ENCODE data around the gene PPP6R2.

PPP6R2 gene

DNA sequence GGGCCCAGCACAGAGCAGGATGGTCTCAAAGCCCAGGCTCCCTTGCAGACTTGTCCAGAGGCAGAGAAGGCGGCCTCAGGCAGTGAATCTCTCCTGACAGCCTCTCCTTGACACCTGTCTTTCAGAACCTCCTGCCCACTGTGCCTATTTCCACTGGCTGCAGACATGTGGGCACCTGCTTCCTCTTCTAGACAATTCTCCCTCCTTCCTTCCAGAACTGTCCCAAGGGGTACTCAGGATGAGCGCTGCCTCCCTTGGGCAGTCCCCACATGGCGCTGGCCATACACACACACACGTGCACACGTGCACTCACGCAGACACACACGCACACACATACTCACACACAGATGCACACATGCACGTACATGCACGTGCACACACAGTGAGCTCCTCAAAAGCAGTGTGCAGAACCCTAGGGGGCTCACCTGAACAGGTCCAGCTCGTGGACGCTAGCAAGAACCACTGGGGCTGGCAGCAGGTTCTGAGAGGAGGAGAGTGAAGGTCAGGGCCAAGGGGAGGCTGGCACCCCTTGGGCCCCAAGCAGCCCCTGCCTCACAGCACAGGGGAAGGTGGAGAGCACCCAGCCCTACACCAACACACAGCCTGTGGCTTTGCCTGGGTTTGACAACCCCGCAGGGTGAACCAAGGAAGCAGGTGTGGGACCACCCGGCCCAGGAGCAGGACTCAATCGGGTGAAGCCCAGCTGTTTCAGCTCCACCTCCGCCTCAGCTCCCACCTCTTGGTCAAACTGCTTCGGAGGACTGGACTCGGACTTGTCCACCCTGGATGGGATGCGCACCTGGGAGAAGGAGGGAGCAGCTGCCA, 27.6 kb upstream of the PPP6R2 start:
- no peak overlapping the region for H3K4me3 ChIP-seq (ENCODE audit: low read length)

DNA sequence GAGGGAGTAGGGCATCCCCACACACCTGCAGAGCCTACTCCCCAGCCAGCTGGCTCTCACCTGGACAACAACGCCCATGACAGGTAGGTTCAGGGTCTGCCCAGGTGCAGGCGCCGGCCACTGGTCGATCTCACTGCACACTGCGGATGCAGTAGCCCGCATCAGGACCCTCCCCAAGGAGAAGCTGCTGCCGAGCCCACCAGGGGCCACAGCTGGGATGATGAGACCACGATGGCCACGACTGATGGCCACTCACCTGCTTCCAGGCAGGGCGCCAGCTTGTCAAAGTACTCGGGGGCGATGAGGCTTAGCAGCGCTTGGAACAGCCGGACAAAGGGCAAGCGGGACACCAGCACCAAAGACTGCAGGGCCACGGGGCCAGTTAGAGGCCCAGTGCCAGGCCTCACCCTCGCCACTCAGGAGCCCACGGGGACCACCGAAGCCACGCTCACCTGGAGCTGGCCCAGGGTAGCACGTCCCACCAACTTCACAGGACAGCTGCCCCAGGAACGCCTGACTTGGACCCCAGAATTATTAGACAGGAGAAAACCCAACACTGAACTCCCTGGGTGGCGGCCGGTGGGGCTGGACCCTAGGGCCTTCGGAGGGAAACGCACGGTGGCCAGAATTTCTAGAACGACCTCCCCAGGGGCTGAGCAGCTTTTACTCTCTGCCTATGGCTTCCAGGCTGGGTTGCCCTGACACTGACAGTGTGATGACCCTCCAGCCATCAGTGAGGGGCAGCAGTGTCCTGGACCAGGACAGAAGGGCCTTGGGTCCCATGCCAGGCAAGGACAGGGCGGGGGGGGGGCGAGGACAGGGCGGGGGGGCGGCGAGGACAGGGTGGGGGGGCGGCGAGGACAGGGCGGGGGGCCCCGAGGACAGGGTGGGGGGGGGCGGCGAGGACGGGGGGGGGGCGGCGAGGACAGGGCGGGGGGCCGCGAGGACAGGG, 26.7 kb upstream of the PPP6R2 start:
- H3K4me3 ChIP-seq (ENCODE audit: low read length): no peak overlapping the region
- no peak for DNase-seq (ENCODE audit: low read depth)

More for the DNA sequence above, 27.6 kb upstream of the PPP6R2 start:
- TF ChIP-seq, protein P1, sequence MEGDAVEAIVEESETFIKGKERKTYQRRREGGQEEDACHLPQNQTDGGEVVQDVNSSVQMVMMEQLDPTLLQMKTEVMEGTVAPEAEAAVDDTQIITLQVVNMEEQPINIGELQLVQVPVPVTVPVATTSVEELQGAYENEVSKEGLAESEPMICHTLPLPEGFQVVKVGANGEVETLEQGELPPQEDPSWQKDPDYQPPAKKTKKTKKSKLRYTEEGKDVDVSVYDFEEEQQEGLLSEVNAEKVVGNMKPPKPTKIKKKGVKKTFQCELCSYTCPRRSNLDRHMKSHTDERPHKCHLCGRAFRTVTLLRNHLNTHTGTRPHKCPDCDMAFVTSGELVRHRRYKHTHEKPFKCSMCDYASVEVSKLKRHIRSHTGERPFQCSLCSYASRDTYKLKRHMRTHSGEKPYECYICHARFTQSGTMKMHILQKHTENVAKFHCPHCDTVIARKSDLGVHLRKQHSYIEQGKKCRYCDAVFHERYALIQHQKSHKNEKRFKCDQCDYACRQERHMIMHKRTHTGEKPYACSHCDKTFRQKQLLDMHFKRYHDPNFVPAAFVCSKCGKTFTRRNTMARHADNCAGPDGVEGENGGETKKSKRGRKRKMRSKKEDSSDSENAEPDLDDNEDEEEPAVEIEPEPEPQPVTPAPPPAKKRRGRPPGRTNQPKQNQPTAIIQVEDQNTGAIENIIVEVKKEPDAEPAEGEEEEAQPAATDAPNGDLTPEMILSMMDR (conservative IDR thresholded peaks at IDR 0.05; ENCODE audit: low read length): no peak
- no peak for DNase-seq (ENCODE audit: low read depth)

DNA sequence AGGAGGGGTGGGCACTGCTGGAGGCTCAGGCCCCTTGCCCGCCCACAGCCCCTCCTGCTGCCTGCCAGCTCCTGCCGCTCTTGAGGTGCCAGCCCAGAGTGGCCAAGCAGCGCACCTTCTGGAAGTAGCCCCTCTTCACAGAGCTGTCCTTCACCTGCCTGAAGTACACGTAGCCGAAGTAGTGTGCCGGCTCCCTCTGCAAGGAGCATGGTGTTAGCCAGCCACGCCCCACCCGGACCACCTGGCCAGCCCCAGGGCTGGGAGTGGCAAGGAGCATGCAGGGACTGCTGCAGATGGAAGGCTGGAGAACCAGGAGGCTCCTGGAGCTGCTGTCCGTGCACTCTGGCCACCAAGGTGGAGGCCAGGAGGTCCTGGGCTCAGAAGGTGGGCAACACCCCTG, 25.9 kb upstream of the PPP6R2 start:
- DNase-seq (ENCODE audit: low read depth): no peak
- no peak overlapping the region for H3K4me3 ChIP-seq (ENCODE audit: low read length)
- TF ChIP-seq, protein P1 (conservative IDR thresholded peaks at IDR 0.05; ENCODE audit: low read length): no peak

More for the DNA sequence above, 26.7 kb upstream of the PPP6R2 start:
- TF ChIP-seq, protein P1 (conservative IDR thresholded peaks at IDR 0.05; ENCODE audit: low read length): no peak

DNA sequence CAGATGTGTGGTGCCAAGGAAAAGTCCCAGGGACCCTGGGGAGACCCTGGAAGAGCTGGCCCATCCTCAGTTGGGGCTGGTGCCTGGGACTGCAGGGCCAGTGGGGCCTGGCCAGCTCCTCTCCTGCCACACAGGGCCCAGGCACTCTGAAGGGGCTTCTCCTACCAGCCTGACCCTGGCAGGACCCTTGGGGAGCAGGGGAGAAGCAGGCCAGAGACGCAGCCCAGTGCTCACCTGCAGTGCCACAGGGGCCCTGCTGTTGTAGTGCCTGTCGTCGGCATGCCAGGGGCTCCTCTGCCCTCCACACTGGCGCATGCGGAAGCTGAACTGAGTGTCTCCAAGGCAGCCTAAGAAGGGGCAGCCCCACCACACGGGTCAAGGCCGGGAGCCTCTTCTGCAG, 25.5 kb upstream of the PPP6R2 start:
- TF ChIP-seq, protein P1 (conservative IDR thresholded peaks at IDR 0.05; ENCODE audit: low read length): no peak
- DNase-seq (ENCODE audit: low read depth): no peak
- H3K4me3 ChIP-seq (ENCODE audit: low read length): no peak overlapping the region

DNA sequence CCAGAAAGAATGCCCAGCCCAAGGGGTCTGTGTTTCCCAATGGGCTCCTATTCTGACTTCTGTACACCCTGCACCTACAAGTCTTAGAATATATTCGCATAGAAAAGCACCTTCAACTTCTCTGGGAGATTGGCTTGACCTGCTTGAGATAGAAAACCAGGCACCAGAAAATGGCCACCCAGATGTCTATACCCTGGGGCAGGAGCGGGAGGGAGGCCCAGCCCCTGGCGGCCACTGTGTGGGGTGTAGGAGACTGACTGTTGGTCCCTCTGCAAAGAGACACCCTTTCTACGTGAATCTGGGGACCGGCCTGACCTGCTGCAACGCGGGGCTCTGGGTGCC, 24.8 kb upstream of the PPP6R2 start:
- no peak overlapping the region for H3K4me3 ChIP-seq (ENCODE audit: low read length)
- TF ChIP-seq, protein P1 (conservative IDR thresholded peaks at IDR 0.05; ENCODE audit: low read length): no peak
- DNase-seq (ENCODE audit: low read depth): no peak

DNA sequence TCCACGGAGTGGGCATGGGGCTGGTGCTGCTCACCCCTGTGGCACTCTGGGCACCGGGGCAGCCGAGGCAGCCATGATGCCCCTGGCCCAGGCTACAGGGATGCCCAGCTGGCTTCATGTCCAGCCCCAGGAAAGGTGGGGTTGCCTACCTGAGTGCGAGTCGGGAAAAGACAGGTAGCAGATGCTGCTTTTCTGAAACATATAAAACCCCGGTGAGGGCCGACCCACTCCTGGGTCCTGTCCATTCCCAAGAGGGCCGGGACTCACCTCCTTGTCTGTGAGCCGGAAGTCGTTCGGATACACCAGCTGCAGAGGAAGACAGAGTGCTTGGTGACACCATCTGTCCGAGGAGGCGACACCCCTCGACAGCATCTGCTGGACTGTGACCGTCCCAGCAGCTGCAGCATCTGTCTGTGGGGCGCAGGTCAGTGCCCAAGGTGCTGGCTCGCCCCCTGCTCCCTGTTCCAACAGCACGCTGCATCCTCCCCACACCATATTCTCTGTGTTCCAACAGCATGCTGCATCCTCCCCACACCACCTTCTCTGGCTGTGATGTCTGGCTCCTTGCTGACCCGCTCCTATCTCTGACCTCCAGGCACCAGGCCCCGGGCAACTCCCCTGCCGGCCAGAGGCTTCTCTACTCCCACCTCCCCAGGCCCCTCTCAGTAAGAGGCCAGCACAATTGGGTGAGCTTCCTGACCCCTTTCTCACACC, 24.3 kb upstream of the PPP6R2 start:
- no peak for DNase-seq (ENCODE audit: low read depth)
- TF ChIP-seq, protein P1 (conservative IDR thresholded peaks at IDR 0.05; ENCODE audit: low read length): no peak
- no peak overlapping the region for H3K4me3 ChIP-seq (ENCODE audit: low read length)
